ENCODE results near the gene DGKD.

- no peak for TF ChIP-seq CTCF (IDR thresholded peaks at IDR 0.05 in 8 of 11, conservative IDR thresholded peaks at IDR 0.05 in 3 of 11)
- TF ChIP-seq POLR2AphosphoS5 (IDR thresholded peaks at IDR 0.05) = no peak
Observed at GRCh38 chr2:233489143-233489542, 134.8 kb downstream of the DGKD start.

Data from spleen (tissue), 7 donors.